HG03280 (cell line): ENCODE results near the gene GPN2.
A peak's percentile ranks its signal among the peaks of the same experiment; 100 is the strongest.

Experiments
- ATAC-seq: cut with Tn5 transposase; IDR thresholded peaks from one replicate; pipeline ENCODE4 v1.9.1; 2021; ENCODE audit warnings: mild to moderate bottlenecking, moderate library complexity; ENCODE audit not compliant: unreplicated experiment

GPN2 gene

GRCh38 chr1:26833432-26834405 is 56.4 kb downstream of the GPN2 start:
- ATAC-seq: peak; percentile 84

- no peak for ATAC-seq
Observed at GRCh38 chr1:26832249-26832960, 57.7 kb downstream of the GPN2 start.

- ATAC-seq: no peak
Observed at GRCh38 chr1:26831546-26832248, 58.4 kb downstream of the GPN2 start.

- no peak for ATAC-seq
Observed at GRCh38 chr1:26831059-26831458, 59.0 kb downstream of the GPN2 start.

- ATAC-seq: no peak
Observed at GRCh38 chr1:26829184-26829911, 60.7 kb downstream of the GPN2 start.

GRCh38 chr1:26828411-26828991 is 61.6 kb downstream of the GPN2 start:
- no peak for ATAC-seq

GRCh38 chr1:26827663-26828062 is 62.4 kb downstream of the GPN2 start:
- ATAC-seq: no peak

- no peak for ATAC-seq
Observed at GRCh38 chr1:26827106-26827604, 62.9 kb downstream of the GPN2 start.

- ATAC-seq: peak; percentile 85
Observed at GRCh38 chr1:26826261-26827105, 63.6 kb downstream of the GPN2 start, which contains the start of gene ZDHHC18. TSS of gene ZDHHC18 (plus strand) at chr1:26826688. CDS start at chr1:26826805, 117 bp downstream.
